Liver (tissue), 3 donors: ENCODE results near the gene ACSL1.

Experiments
- RAD21 ChIP-seq, 2 donors: IDR thresholded peaks; 2 replicates each; pipeline ENCODE4 v1.6.1; 2016; ENCODE audit warnings: antibody characterized with exemption in 2 of 2, mild to moderate bottlenecking in 2 of 2
- SP1 ChIP-seq: IDR thresholded peaks from 2 replicates; pipeline ENCODE4 v1.6.1; 2018; ENCODE audit warnings: antibody characterized with exemption, mild to moderate bottlenecking
- TAF1 ChIP-seq: conservative IDR thresholded peaks from 2 replicates; pipeline ENCODE4 v1.6.1; 2016; ENCODE audit warnings: antibody characterized with exemption, mild to moderate bottlenecking
- ZBTB33 ChIP-seq: IDR thresholded peaks from 2 replicates; pipeline ENCODE4 v1.6.1; 2016; ENCODE audit warnings: antibody characterized with exemption
- TF ChIP-seq, protein P1 (sequence below): fragments of 150-350 bp; IDR thresholded peaks from 2 replicates; pipeline ENCODE4 v1.5.1; 2017; ENCODE audit warnings: improper control_type of control experiment, low read depth, low read length; ENCODE audit not compliant: missing input control
- donor health status: healthy.
- donor health status: healthy.

DNA sequence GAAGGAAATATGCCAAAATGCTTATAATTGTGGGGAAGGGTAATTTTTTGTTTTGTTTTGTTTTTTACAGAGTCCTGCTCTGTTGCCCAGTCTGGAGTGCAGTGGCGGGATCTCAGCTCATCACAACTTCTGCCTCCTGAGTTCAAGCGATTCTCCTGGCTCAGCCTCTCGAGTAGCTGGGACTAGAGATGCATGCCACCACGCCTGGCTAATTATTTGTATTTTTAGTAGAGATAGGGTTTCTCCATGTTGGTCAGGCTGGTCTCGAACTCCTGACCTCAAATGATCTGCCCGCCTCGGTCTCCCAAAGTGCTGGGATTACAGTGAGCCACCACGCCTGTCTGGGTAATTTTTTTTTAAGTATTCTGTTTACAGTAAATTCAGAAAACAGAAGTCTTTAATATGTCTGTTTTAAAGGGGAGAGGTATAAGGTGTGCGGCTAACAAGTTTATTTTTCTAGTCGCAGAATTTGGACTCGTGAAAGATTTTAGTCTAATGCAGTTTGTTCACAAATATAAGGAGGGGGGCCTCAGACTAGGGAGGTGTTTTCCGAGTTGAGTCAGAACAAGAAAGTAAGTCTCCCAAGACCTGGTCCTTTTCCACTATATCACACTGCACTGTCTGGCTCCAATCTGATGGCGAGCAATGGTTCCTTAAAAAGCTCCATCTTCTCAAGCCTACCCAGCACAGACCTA lies 1.5 kb downstream of the ACSL1 start:
- TF ChIP-seq RAD21 (IDR thresholded peaks at IDR 0.05) (no peak), TAF1 (no peak), ZBTB33 (no peak), SP1 (no peak)
- TF ChIP-seq, protein P1, sequence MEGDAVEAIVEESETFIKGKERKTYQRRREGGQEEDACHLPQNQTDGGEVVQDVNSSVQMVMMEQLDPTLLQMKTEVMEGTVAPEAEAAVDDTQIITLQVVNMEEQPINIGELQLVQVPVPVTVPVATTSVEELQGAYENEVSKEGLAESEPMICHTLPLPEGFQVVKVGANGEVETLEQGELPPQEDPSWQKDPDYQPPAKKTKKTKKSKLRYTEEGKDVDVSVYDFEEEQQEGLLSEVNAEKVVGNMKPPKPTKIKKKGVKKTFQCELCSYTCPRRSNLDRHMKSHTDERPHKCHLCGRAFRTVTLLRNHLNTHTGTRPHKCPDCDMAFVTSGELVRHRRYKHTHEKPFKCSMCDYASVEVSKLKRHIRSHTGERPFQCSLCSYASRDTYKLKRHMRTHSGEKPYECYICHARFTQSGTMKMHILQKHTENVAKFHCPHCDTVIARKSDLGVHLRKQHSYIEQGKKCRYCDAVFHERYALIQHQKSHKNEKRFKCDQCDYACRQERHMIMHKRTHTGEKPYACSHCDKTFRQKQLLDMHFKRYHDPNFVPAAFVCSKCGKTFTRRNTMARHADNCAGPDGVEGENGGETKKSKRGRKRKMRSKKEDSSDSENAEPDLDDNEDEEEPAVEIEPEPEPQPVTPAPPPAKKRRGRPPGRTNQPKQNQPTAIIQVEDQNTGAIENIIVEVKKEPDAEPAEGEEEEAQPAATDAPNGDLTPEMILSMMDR, result no peak
